ENCODE measurements around the gene PPP1R12C. TPM values are rescaled to one million over a fixed set of nuclear protein-coding genes. Genes with fewer than 3 reads are reported as not detected.

Gene PPP1R12C
- total RNA-seq, 1 donor from 2014 or later: 68.7 TPM

DNA sequence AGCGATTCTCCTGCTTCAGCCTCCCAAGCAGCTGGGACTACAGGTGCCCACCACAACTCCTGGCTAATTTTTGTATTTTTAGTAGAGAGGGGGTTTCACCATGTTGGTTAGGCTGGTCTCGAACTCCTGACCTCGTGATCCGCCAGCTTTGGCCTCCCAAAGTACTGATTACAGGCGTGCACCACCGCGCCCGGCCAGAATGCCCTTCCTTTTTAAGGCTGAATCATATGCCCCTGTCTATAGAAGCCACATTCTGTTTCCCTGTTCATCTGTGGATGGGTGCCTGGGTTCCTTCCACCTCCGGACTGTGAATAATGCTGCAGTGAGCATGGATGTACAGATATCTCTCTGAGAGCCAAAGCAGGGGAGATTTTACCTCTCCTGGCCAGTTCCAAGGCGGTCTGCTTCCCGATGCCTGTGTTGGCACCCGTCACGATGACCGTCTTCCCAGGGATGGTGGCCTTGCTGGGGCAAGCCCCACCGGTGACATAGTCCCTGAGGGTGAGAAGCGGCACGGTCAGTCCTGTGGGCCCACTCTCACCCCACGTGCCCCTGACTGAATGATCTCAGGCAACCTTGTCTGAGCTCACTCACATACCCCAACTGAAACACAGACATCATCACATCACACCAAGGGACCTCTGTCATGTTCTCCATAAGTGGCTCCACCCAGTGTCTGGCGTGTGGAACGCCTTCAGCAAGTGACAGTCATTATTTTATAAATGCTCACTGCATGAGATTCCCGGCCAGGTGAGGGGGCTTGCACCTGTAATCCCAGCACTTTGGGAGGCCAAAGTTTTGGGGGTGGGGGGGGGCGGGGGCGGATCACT, 58.4 kb downstream of the PPP1R12C start:
- no peak for DNase-seq (ENCODE audit: low read depth)
- TF ChIP-seq, protein P1, sequence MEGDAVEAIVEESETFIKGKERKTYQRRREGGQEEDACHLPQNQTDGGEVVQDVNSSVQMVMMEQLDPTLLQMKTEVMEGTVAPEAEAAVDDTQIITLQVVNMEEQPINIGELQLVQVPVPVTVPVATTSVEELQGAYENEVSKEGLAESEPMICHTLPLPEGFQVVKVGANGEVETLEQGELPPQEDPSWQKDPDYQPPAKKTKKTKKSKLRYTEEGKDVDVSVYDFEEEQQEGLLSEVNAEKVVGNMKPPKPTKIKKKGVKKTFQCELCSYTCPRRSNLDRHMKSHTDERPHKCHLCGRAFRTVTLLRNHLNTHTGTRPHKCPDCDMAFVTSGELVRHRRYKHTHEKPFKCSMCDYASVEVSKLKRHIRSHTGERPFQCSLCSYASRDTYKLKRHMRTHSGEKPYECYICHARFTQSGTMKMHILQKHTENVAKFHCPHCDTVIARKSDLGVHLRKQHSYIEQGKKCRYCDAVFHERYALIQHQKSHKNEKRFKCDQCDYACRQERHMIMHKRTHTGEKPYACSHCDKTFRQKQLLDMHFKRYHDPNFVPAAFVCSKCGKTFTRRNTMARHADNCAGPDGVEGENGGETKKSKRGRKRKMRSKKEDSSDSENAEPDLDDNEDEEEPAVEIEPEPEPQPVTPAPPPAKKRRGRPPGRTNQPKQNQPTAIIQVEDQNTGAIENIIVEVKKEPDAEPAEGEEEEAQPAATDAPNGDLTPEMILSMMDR (conservative IDR thresholded peaks at IDR 0.05; ENCODE audit: low read depth, low read length): no peak
- H3K4me3 ChIP-seq (ENCODE audit: low read depth, low read length): no peak overlapping the region

DNA sequence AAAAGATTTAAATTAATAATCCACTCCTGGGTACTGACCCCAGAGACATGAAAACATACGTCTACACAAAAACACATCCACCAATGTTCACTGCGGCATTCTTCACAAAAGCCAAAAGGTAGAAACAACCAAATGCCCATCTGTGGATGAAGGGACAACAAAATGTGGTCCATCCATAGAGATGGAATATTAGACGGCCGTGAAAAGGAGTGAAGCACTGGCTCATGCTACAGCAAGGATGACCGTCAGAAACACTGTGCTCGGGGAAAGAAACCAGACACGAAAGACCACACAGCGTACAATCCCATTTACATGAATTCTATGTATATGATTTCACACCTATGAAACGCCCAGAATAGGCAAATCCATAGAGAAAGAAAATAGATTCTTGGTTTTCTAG, 60.6 kb downstream of the PPP1R12C start:
- DNase-seq (ENCODE audit: low read depth): no peak
- H3K4me3 ChIP-seq (ENCODE audit: low read depth, low read length): no peak overlapping the region
- TF ChIP-seq, protein P1 (conservative IDR thresholded peaks at IDR 0.05; ENCODE audit: low read depth, low read length): no peak

DNA sequence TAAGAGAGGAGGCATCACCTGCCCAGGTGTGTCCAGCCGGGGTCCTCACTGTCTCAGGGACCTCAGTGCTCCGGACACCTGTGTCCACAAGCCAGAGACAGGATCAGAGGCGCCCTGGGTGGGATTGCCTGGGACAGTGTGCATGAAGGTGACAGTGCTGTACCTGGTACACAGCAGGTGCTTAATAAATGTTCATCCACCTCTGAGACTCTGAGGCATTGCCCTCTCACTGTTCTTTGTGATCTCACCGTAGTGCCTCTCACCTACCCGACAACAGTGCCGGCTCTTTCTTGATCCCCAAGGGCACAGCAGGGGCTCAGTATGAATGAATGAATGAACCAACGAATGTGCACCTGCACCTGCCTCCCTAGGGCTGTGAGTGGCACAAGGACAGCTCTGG, 63.7 kb downstream of the PPP1R12C start:
- TF ChIP-seq, protein P1 (conservative IDR thresholded peaks at IDR 0.05; ENCODE audit: low read depth, low read length): no peak
- DNase-seq (ENCODE audit: low read depth): no peak
- no peak overlapping the region for H3K4me3 ChIP-seq (ENCODE audit: low read depth, low read length)

DNA sequence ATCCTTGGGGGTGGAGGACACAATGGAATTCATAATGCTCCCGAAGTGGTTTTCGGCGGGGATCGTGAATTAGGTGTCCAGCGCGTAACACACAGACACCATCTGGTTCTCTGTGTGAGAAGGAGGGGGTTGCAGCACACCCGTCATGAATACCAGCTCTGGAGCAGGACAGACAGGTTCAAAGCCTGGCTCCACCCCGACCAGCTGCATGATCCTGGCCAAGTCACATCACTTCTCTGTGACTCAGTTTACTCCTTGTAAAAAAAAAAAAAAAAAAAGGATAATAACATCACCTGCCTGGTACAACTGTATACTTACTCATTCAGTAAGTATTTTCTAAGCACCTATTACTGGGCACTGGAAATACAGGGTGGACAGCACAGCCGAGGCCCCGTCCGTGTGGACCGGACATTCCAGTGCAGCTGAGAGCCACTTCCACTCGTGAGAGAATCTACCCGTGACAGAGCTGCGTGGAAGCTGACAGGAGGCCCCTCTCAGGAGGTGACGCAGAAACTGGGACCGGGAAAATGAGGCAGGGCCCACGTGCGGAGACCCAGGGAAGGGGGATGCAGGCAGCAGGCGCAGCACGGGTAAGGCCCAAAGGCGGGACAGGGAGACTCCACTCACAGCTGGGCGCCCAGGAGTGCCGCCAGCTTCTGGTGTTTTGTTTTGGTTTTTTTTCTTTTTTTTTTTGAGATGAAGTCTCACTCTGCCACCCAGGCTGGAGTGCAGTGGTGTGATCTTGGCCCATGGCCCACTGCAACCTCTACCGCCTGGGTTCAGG, 66.5 kb downstream of the PPP1R12C start:
- no peak for DNase-seq (ENCODE audit: low read depth)
- TF ChIP-seq, protein P1 (conservative IDR thresholded peaks at IDR 0.05; ENCODE audit: low read depth, low read length): no peak
- H3K4me3 ChIP-seq (ENCODE audit: low read depth, low read length): no peak overlapping the region

DNA sequence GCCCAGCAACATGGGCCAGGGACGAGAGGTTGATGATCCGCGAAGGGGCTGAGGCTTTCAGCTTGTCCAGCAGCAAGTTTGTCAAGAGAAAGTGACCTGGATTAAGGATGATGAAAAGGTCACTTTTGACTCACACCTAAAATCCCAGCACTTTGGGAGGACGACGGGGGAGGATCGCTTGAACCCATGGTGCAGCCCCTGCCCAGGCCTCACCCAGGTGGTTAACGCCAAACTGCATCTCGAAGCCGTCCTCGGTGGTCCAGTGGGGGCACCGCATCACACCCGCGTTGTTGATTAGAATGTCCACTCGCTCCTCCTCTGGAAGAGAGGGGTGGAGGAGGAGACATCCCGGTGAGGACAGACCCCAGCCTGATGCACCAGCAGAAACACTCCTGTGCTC, 69.0 kb downstream of the PPP1R12C start:
- no peak overlapping the region for H3K4me3 ChIP-seq (ENCODE audit: low read depth, low read length)
- DNase-seq (ENCODE audit: low read depth): no peak
- TF ChIP-seq, protein P1 (conservative IDR thresholded peaks at IDR 0.05; ENCODE audit: low read depth, low read length): no peak

DNA sequence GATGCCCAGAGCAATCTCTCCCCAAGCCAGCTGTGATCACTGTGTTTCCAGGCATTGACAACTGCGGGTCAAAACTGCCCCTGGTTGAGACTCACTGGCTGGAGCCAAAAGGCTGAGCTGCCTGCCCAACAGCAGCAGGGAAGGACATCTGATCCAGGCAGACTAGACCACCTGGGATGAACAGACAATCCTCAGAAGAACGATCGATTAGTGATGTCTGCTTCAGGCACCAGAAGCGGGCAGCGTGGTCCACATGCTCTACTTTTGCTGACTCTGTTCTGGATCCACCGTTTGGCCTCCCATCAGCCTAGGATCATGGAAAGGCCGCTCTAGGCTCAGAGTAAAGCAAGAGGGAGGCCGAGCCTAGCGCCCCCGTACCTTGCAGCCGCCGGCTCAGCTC, 69.5 kb downstream of the PPP1R12C start:
- DNase-seq (ENCODE audit: low read depth): no peak
- TF ChIP-seq, protein P1 (conservative IDR thresholded peaks at IDR 0.05; ENCODE audit: low read depth, low read length): no peak
- no peak overlapping the region for H3K4me3 ChIP-seq (ENCODE audit: low read depth, low read length)
